Heart left ventricle (tissue), 13 donors: Measurements from ENCODE around the gene OPRL1.

ENCODE experiments used
- POLR2A ChIP-seq, 2 donors: fragments of 450-650 bp; IDR thresholded peaks; one replicate each; pipeline ENCODE4 v1.6.1; 2017; ENCODE audit warnings: antibody characterized with exemption in 2 of 2, mild to moderate bottlenecking in 2 of 2, moderate library complexity in 2 of 2
- TF ChIP-seq, protein P1 (sequence below), 12 donors: fragments of 200-600 bp; sonication (generic) in 4 of 12; IDR thresholded peaks; one replicate each; pipeline versions ENCODE4 v1.5.0 to v1.8.0; 2018 to 2022; ENCODE audit warnings: antibody characterized with exemption in 12 of 12, mild to moderate bottlenecking in 5 of 12
- donor health status: ischemic (EF 13 %, LVEDD 7.1; RV severe dilation, severe dysfunction).
- donor health status: DM: no; HTN: yes; CAD: no.
- donor health status: DM: no; HTN: no; CAD: no.
- donor health status: ischemic (EF 25% LVEDD 6.9; RV normal size, moderate dysfunction).
- donor health status: ischemic (EF 25% LVEDD 5.7; RV mildly dilated, moderate dysfunction).
- donor health status: ischemic (EF 35%, LVEDD 5.7; RV mildly dilated, moderate dysfunction).
- donor health status: nonischemic (EF 11% LVEDD 7.7; RV severe dilation, severe dysfunction).
- donor health status: DM: yes; HTN: yes; CAD: no.
- donor health status: PGD.
- donor health status: ischemic (EF 29% LVEDD 5.4; RV normal size, mild dysfunction).
- donor health status: nonischemic (EF 23%, LVEDD 6.1; RV moderate dilation, normal function).

DNA sequence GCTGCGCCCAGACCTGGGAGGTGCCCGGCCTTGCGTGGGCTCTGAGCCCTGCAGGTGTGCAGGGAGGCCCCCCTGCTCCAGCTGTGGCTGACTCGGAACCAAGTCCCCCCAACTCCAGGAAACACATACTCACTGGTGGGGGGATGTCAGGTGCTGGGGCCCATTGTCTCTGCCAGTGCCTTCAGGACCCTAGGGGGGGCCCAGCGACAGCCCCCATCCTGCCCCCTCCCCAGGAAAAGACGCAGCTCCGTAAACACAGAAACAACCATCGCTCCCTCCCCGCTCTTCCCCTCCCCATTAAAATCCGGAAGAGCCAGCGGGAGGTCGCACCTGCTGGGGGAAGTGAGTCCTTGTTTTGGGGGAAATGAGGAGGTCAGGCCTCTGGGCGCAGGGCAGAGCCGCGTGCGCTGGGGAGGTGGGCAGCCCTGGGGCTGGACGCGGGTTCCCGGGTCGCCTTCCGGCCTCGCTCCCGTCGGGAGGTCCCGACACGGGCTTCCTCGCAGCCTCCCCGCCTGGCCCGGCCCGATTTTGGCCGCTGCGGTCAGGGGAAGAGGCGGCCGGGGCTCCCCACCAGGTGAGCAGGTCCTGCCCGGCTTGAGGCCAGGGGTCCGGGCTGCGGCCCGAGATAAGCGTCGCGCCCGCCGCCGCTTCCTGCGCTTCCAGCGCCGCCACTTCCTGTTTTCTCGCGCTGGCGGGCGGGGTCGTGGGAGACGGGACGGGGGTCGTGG, 37.7 kb upstream of the OPRL1 start:
- TF ChIP-seq POLR2A (IDR thresholded peaks at IDR 0.05) = no peak
- TF ChIP-seq, protein P1, sequence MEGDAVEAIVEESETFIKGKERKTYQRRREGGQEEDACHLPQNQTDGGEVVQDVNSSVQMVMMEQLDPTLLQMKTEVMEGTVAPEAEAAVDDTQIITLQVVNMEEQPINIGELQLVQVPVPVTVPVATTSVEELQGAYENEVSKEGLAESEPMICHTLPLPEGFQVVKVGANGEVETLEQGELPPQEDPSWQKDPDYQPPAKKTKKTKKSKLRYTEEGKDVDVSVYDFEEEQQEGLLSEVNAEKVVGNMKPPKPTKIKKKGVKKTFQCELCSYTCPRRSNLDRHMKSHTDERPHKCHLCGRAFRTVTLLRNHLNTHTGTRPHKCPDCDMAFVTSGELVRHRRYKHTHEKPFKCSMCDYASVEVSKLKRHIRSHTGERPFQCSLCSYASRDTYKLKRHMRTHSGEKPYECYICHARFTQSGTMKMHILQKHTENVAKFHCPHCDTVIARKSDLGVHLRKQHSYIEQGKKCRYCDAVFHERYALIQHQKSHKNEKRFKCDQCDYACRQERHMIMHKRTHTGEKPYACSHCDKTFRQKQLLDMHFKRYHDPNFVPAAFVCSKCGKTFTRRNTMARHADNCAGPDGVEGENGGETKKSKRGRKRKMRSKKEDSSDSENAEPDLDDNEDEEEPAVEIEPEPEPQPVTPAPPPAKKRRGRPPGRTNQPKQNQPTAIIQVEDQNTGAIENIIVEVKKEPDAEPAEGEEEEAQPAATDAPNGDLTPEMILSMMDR (IDR thresholded peaks at IDR 0.05) = no peak
